Ishikawa (cell line): Measurements from ENCODE around the gene OSBPL10.

Experiments
- EP300 ChIP-seq: IDR thresholded peaks from 2 replicates; pipeline ENCODE4 v1.6.1; 2012; ENCODE audit warnings: borderline replicate concordance
- NFIC ChIP-seq: IDR thresholded peaks from 2 replicates; pipeline ENCODE4 v1.6.1; 2012
- RAD21 ChIP-seq: IDR thresholded peaks from 2 replicates; pipeline ENCODE4 v1.6.1; 2012; ENCODE audit warnings: low read depth
- TAF1 ChIP-seq: IDR thresholded peaks from 2 replicates; pipeline ENCODE4 v1.6.1; 2012; ENCODE audit warnings: low read depth, mild to moderate bottlenecking
- TCF12 ChIP-seq: IDR thresholded peaks from 2 replicates; pipeline ENCODE4 v1.6.1; 2012; ENCODE audit warnings: low read depth
- YY1 ChIP-seq: IDR thresholded peaks from 2 replicates; pipeline ENCODE4 v1.6.1; 2012; ENCODE audit warnings: low read depth
- ZBTB7A ChIP-seq: IDR thresholded peaks from 2 replicates; pipeline ENCODE4 v1.6.1; 2012; ENCODE audit warnings: low read depth
- TF ChIP-seq, protein P1 (sequence below): IDR thresholded peaks from 2 replicates; pipeline ENCODE4 v1.6.1; 2012; ENCODE audit warnings: low read depth, mild to moderate bottlenecking
- TF ChIP-seq, protein P2 (sequence below): IDR thresholded peaks from 2 replicates; pipeline ENCODE4 v1.6.1; 2012

DNA sequence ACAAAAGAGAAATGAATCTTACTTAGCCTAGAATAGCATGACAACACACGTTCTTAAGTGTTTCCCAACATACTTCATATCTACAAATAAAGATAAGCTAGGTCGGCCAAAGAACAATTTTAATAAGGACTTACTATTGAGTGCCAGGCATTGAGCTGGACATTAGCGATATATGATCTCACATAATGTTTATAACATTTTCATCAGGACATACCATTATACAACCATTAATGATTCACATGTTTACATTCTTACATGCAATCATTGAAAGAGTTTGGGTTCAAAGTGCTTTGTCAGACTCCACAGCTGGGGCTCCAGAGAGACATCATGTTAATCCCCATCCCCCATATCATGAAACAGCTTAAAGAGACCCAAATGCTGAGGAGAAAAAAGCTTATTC, 259.4 kb downstream of the OSBPL10 start:
- no peak for TF ChIP-seq TAF1
- no peak for TF ChIP-seq EP300
- TF ChIP-seq TCF12, result no peak
- no peak for TF ChIP-seq NFIC
- TF ChIP-seq, protein P1, sequence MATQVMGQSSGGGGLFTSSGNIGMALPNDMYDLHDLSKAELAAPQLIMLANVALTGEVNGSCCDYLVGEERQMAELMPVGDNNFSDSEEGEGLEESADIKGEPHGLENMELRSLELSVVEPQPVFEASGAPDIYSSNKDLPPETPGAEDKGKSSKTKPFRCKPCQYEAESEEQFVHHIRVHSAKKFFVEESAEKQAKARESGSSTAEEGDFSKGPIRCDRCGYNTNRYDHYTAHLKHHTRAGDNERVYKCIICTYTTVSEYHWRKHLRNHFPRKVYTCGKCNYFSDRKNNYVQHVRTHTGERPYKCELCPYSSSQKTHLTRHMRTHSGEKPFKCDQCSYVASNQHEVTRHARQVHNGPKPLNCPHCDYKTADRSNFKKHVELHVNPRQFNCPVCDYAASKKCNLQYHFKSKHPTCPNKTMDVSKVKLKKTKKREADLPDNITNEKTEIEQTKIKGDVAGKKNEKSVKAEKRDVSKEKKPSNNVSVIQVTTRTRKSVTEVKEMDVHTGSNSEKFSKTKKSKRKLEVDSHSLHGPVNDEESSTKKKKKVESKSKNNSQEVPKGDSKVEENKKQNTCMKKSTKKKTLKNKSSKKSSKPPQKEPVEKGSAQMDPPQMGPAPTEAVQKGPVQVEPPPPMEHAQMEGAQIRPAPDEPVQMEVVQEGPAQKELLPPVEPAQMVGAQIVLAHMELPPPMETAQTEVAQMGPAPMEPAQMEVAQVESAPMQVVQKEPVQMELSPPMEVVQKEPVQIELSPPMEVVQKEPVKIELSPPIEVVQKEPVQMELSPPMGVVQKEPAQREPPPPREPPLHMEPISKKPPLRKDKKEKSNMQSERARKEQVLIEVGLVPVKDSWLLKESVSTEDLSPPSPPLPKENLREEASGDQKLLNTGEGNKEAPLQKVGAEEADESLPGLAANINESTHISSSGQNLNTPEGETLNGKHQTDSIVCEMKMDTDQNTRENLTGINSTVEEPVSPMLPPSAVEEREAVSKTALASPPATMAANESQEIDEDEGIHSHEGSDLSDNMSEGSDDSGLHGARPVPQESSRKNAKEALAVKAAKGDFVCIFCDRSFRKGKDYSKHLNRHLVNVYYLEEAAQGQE, result no peak
- no peak for TF ChIP-seq RAD21
- no peak for TF ChIP-seq ZBTB7A
- TF ChIP-seq, protein P2, sequence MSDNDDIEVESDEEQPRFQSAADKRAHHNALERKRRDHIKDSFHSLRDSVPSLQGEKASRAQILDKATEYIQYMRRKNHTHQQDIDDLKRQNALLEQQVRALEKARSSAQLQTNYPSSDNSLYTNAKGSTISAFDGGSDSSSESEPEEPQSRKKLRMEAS, result no peak
- no peak for TF ChIP-seq YY1
